Activated CD4-positive, alpha-beta T cell treated with anti-CD3 and anti-CD28 coated beads, Interleukin-2, amount 50 U/mL, for 4 hours (primary cell): ENCODE results near the gene YWHAQ.
"Not testable (repeated sequence)": the region's sequence is repeated elsewhere in the genome, so short reads cannot be mapped to it uniquely, and the experiment has no call there.

ENCODE experiments used
- DNase-seq, 2 experiments: peaks; one replicate each; pipeline ENCODE4 v3.0.0-alpha.2; 2020

YWHAQ gene

GRCh38 chr2:9593925-9594324, 36.9 kb downstream of the YWHAQ start:
- DNase-seq, result no peak

GRCh38 chr2:9592699-9593098, 38.1 kb downstream of the YWHAQ start:
- DNase-seq, result no peak

- no peak for DNase-seq
Observed at GRCh38 chr2:9590641-9591040, 40.2 kb downstream of the YWHAQ start.

DNA sequence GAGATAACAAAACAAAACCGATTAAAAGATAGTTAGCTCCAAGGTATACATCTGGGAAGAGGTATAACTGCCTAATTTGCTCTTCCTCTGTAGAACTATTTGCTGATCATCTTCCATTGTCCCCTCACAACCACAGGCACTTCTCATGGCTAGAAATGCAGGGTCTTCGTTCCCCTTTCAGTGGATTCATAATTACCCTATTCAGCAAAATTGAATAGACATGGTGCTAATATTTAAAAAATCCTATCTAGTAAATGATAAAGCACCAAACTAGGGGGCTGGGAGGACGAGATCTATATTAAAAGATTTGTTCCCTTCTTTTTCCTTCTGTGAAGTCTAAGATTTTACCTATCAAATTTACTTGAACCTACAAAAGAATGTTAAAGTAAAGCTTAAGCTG, 44.3 kb downstream of the YWHAQ start:
- DNase-seq, result no peak

DNA sequence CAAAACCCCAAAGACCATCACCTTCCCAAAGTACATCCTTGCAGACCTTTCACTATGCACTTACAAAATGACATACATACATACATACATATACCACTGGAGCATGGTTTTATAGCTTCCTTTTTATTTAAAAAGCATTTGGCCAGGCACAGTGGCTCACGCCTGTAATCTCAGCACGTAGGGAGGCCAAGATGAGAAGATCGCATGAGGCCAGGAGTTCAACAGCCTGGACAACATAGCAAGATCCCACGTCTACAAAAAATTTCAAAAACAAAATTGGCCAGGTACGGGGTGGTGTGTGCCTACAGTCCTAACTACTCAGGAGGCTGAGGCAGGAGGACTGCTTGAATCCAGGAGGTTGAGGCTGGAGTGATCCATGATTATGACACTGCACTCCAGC, 45.3 kb downstream of the YWHAQ start:
- no peak for DNase-seq

- DNase-seq, result not testable (repeated sequence)
Observed at GRCh38 chr2:9584902-9585301, 45.9 kb downstream of the YWHAQ start.

- no peak for DNase-seq
Observed at GRCh38 chr2:9582624-9583023, 48.2 kb downstream of the YWHAQ start.

GRCh38 chr2:9578467-9579235, 52.1 kb downstream of the YWHAQ start:
- no peak for DNase-seq

DNA sequence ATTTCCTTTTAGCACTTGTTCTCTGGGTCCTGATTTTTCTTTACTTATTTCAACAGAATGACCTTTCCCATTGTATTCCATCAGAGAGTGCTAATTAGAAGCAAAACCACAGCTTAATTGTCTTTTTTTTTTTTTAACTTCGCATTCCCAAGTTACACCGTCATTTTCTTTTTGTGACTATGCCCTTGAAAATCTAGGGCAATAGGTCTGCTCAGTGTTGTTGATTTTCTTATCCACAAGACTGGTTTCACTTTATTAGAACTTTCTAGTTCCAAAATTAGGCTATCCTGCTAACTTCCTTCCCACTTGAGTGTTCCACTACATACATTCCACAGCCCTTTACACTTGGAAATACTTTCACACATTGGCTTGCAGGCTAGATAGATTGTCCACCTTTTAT, 56.5 kb downstream of the YWHAQ start:
- DNase-seq, result no peak

- no peak for DNase-seq
Observed at GRCh38 chr2:9573840-9574239, 57.0 kb downstream of the YWHAQ start.

- DNase-seq, result no peak
Observed at GRCh38 chr2:9573013-9573720, 57.6 kb downstream of the YWHAQ start.

- no peak for DNase-seq
Observed at GRCh38 chr2:9570182-9571060, 60.4 kb downstream of the YWHAQ start.

DNA sequence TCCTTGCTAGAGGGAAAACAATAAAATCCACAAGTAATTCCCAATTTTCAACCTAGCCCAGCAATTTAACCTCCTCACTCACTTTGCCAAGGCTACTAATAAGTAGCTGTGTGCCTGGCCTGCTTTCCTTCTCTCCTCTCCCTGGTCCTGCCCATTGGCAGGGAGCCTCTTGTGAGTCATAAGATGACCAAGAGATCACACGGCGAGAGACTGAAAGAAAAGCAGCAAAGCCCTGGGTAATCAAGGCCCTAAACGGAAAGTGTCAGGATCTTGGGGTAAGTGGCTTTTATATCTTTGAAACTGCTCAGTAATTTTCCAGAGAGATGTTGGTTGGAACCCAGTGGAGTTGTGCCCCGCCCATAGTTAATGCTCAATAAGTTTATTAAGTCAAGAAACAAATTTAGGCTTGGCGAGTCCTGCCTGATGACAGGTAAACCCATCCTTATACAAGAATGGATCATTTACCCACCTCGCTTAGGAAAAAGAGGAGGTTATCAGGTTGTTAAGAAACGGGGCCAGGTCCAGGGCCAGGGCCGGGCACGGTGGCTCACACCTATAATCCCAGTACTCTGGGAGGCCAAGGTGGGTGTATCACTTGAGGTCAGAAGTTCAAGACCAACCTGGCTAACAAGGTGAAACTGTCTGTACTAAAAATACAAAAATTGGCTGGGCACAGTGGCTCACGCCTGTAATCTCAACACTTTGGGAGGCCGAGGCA, 65.2 kb downstream of the YWHAQ start:
- no peak for DNase-seq

DNA sequence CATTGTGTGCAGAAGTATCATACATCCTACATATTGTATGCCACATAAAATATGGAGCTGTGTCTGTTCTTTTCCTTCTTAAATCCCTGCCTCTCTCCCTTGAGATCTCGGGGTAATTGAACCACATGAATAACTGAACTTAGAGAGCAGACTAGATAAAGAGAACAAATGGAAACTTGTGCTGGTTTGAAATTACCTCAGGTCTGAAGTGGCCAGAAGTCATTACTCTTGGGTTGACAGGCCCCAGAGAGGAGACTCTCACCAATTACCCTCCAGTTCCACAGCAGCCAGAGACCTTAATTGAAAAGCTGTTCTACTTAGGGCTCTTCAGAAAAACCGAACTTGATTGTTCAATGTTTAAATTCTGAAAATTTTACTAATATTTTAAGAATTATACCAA, 70.2 kb downstream of the YWHAQ start:
- DNase-seq, result no peak

GRCh38 chr2:9558948-9559381, 71.8 kb downstream of the YWHAQ start:
- DNase-seq, result no peak

DNA sequence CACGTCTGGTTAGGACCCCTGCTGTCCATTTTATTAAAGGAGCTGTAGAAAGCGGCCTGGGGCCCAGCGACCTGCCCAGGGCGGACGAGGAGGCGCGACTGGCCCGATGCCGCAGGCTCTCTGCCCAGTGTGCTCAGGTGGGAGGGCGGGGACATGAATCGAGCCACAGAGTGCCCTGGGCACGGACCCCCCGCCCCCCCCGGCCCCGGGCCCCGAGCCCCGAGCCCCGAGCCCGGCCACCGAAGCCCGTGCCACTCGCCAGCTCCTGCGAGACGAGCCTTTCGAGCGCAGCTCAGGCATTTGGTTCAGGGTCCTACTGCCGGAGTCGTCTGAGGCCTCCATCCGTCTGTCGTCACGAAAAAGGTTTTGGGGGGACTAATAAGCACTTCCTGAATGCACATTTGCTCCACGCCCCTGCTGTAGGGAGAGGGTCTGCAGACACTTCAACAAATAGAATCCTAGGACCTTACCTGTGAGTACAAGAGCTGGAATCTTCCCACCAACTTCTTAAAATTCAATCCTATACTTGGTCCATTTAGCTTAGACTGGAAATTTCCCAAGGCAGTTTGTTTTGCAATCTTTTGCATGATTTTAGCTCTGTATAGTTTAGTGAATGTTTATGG, 74.6 kb downstream of the YWHAQ start:
- DNase-seq, result no peak

DNA sequence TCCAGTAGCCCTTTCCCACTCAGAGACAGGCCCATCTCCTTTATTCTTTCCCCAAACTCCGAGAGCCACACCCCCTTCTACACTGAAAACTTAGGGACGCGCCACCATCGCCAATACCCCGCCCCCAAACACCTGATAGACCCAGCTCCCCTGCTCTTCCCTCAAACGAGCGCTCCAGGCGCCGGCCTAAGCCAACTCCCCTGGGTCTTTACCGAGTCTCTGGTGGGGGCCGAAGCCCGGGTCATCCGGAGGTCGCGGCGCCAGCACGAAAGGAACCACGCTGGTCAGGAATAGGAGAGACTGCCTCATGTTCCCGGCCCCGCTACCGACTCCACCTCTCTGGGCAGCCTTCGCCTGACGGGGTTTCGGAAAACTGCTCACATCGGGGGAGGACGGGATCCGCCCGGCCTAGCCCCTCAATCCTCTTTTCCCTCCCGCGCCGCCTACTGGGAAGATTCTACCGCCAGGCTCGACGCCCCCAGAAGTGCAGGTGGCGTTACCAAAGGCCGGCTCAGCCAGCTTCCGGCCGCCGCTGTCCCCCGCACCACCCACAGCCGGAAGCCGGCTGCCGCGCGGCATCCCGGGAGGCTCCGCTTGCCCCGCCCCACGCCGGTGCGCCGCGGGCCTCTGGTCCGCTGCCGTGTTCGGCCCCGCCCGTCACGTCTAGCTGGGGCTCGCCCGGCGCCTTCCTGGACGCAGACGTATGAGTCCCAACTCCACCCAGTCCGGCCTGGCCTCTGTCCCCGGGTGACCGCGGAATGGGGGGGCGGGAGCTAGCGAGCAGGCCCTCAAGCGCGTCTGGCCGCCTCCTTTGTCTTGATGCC, 75.3 kb downstream of the YWHAQ start, which contains the start of gene ADAM17:
ADAM17 (minus strand) TSS at position 534 of the 824 bp plus-strand sequence; CDS start at position 309, 225 bp downstream.
- DNase-seq, result peak; percentile 60 to 66

- DNase-seq, result peak; percentile 12 to 13
Observed at GRCh38 chr2:9554921-9555296, 75.9 kb downstream of the YWHAQ start.

- no peak for DNase-seq
Observed at GRCh38 chr2:9552219-9553178, 78.3 kb downstream of the YWHAQ start.

DNA sequence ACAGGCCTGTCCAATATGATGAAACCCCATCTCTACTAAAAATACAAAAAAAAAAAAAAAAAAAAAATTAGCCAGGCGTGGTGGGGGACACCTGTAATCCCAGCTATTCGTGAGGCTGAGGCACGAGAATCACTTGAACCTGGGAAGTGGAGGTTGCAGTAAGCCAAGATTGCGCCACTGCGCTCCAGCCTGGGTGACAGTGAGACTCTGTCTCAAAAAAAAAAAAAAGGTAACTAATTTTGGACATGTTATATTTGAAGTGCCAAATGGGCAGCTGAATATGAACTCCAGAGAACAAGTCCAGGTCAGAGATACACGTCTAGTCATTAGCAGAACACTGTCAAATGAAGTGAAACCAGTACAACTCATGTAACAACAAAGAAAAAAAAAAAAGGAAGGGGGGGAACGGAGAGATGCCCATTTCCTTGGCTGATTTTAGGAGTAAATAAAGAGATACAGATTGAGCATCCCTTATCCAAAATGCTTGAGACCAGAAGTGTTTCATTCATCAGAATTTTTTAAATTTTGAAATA, 79.9 kb downstream of the YWHAQ start:
- not testable (repeated sequence) for DNase-seq
